Trophoblast cell (in vitro differentiated cells and primary cell): ENCODE results near the gene SFXN3.

ENCODE experiments used
- DNase-seq, 2 donors: peaks; one replicate each; pipeline ENCODE4 v3.0.0-alpha.2; 2016
- H2AFZ ChIP-seq: 2 replicates; pipeline ENCODE4 v1.6.1; 2013; ENCODE audit warnings: low read length, moderate library complexity, mild to moderate bottlenecking; ENCODE audit not compliant: insufficient read depth, poor library complexity
- H2AK5ac ChIP-seq: 2 replicates; pipeline ENCODE4 v1.6.1; 2013; ENCODE audit warnings: mild to moderate bottlenecking, low read length
- H2BK120ac ChIP-seq: 2 replicates; pipeline ENCODE4 v1.6.1; 2013; ENCODE audit warnings: low read length, mild to moderate bottlenecking, moderate library complexity; ENCODE audit not compliant: insufficient read depth, poor library complexity
- H2BK12ac ChIP-seq: 2 replicates; pipeline ENCODE4 v1.6.1; 2013; ENCODE audit warnings: mild to moderate bottlenecking, low read length, moderate library complexity
- H2BK5ac ChIP-seq: 2 replicates; pipeline ENCODE4 v1.6.1; 2013; ENCODE audit warnings: low read length, low read depth, moderate library complexity, mild to moderate bottlenecking; ENCODE audit not compliant: poor library complexity
- H3K14ac ChIP-seq: 2 replicates; pipeline ENCODE4 v1.6.1; 2013; ENCODE audit warnings: mild to moderate bottlenecking, low read length
- H3K18ac ChIP-seq: 2 replicates; pipeline ENCODE4 v1.6.1; 2013; ENCODE audit warnings: mild to moderate bottlenecking, low read length
- H3K23ac ChIP-seq: 2 replicates; pipeline ENCODE4 v1.6.1; 2013; ENCODE audit warnings: low read length
- H3K27ac ChIP-seq: 2 replicates; pipeline ENCODE4 v1.5.1; 2013; ENCODE audit warnings: low read depth, mild to moderate bottlenecking, inconsistent platforms, low read length, moderate library complexity
- H3K27me3 ChIP-seq: 2 replicates; pipeline ENCODE4 v1.6.1; 2013; ENCODE audit warnings: inconsistent platforms, mild to moderate bottlenecking, low read length, moderate library complexity; ENCODE audit not compliant: insufficient read depth
- H3K36me3 ChIP-seq, 2 experiments: 1 replicate in 1 of 2; 2 replicates in 1 of 2; pipeline ENCODE4 v1.6.1; 2013; ENCODE audit warnings: low read length in 2 of 2, mild to moderate bottlenecking in 2 of 2, moderate library complexity in 1 of 2; ENCODE audit not compliant: insufficient read depth in 2 of 2, control insufficient read depth in 1 of 2
- H3K4ac ChIP-seq: 2 replicates; pipeline ENCODE4 v1.6.1; 2013; ENCODE audit warnings: low read depth, mild to moderate bottlenecking, low read length, moderate library complexity
- H3K4me1 ChIP-seq, 2 experiments: 1 replicate in 1 of 2; 2 replicates in 1 of 2; pipeline ENCODE4 v1.6.1; 2013; ENCODE audit warnings: low read length in 2 of 2, mild to moderate bottlenecking in 2 of 2, moderate library complexity in 1 of 2; ENCODE audit not compliant: insufficient read depth in 2 of 2, control insufficient read depth in 1 of 2
- H3K4me2 ChIP-seq: 2 replicates; pipeline ENCODE4 v1.6.1; 2013; ENCODE audit warnings: inconsistent platforms, mild to moderate bottlenecking, low read length, moderate library complexity
- H3K4me3 ChIP-seq: 2 replicates; pipeline ENCODE4 v1.5.1; 2013; ENCODE audit warnings: mild to moderate bottlenecking, low read depth, low read length, inconsistent platforms
- H3K79me1 ChIP-seq: one replicate; pipeline ENCODE4 v1.6.1; 2013; ENCODE audit warnings: low read length
- H3K79me2 ChIP-seq: 2 replicates; pipeline ENCODE4 v1.6.1; 2013; ENCODE audit warnings: low read length, mild to moderate bottlenecking; ENCODE audit not compliant: control insufficient read depth, insufficient read depth, poor library complexity
- H3K9ac ChIP-seq: 2 replicates; pipeline ENCODE4 v1.6.1; 2013; ENCODE audit warnings: mild to moderate bottlenecking, low read length
- H3K9me3 ChIP-seq: 2 replicates; pipeline ENCODE4 v1.6.1; 2013; ENCODE audit warnings: low read depth, mild to moderate bottlenecking, control low read depth, inconsistent platforms, low read length; ENCODE audit not compliant: insufficient read depth
- H4K12ac ChIP-seq: 2 replicates; pipeline ENCODE4 v1.6.1; 2013; ENCODE audit warnings: low read depth, mild to moderate bottlenecking, low read length, moderate library complexity
- H4K8ac ChIP-seq: 2 replicates; pipeline ENCODE4 v1.6.1; 2013; ENCODE audit warnings: low read depth, mild to moderate bottlenecking, low read length, moderate library complexity
- H4K91ac ChIP-seq: one replicate; pipeline ENCODE4 v1.6.1; 2013; ENCODE audit warnings: low read depth, mild to moderate bottlenecking, low read length, moderate library complexity
- WGBS: extraction: QIAGEN DNeasy Blood & Tissue Kit; methylation state at CpG from one replicate; pipeline ENCODE4 v1.1.7; 2013; ENCODE audit warnings: missing lambda C conversion rate; ENCODE audit not compliant: insufficient read length, insufficient coverage; ENCODE audit errors: extremely low coverage; 5-methylcytosine and 5-hydroxymethylcytosine counted together

SFXN3 gene

DNA sequence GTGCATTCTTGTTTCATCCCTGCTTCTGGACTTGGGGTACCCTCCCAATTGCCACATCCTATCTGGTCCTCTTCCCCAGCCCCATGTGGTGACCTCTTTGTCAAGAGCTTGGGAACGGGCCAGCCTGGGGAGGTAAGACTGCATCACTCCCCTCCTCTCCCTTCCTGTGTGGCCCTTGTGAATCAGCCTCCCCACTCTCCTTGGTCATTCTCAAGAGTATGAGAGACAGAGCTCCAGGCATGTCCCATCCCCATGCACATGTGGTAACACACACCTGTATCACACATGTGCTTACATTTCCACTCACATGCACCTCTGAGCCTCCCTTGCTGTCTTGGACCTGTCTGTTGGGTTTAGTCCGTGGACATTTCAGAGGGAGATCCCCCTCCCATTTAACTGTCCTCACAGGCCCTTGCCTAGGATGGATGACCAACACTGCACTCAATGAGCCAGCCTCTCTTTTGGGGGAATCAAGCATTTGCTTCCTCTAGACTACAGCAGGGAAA lies 46.3 kb upstream of the SFXN3 start:
- Histone ChIP-seq H3K9ac (no peak overlapping the region), H3K18ac (no peak overlapping the region), H2BK5ac (no peak overlapping the region), H3K4me3 (no peak overlapping the region), H2AFZ (no peak overlapping the region), H3K27me3 (no peaks in the 10 kb centered on the region), H2BK120ac (no peak overlapping the region), H4K12ac (no peak overlapping the region), H3K79me1 (peaks cover 5% of the 10 kb centered on the region), H3K4me1 (peaks cover 9 to 10% of the 10 kb centered on the region in 2 experiments), H3K79me2 (peaks cover 6% of the 10 kb centered on the region), H3K27ac (no peak overlapping the region), H4K8ac (no peak overlapping the region), H3K14ac (no peak overlapping the region), H3K4ac (no peak overlapping the region), H2BK12ac (no peak overlapping the region), H3K36me3 (peaks cover 29 to 44% of the 10 kb centered on the region in 2 experiments), H4K91ac (no peak overlapping the region), H2AK5ac (no peak overlapping the region), H3K23ac (no peak overlapping the region), H3K9me3 (no peaks in the 10 kb centered on the region), H3K4me2 (no peak overlapping the region)
- WGBS: no CpG with 5 or more reads among the region's 2 CpGs
- no peak for DNase-seq

DNA sequence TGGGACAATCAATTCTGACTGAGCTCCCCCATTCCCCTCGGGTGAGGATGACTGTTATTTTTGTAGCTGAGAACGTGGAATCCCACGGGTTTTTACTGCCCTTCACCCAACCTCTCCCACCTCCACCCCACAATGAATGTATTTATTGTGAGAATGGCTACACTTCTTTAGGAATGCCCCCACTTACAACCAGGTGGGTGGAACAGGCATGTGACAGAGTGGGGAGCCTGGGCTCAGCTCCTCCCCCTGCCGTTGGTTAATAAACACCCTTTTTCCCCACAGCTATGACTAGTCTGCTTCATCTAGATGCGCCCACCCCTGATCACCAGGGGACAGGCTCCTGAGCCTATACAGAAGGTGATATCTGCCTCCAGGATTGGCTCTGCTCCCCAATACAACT lies 45.7 kb upstream of the SFXN3 start:
- Histone ChIP-seq H3K23ac (no peak overlapping the region), H2AFZ (no peak overlapping the region), H3K27ac (no peak overlapping the region), H3K4ac (no peak overlapping the region), H3K79me2 (peaks cover 6% of the 10 kb centered on the region), H3K9me3 (no peaks in the 10 kb centered on the region), H2BK5ac (no peak overlapping the region), H3K18ac (no peak overlapping the region), H3K4me2 (no peak overlapping the region), H3K4me1 (peaks cover 9 to 10% of the 10 kb centered on the region in 2 experiments), H4K8ac (no peak overlapping the region), H4K12ac (no peak overlapping the region), H3K14ac (no peak overlapping the region), H3K79me1 (peaks cover 5% of the 10 kb centered on the region), H2BK12ac (no peak overlapping the region), H3K9ac (no peak overlapping the region), H4K91ac (no peak overlapping the region), H2BK120ac (no peak overlapping the region), H3K4me3 (no peak overlapping the region), H2AK5ac (no peak overlapping the region), H3K27me3 (no peaks in the 10 kb centered on the region), H3K36me3 (peaks cover 24 to 41% of the 10 kb centered on the region in 2 experiments)
- DNase-seq: no peak
- no CpG with 5 or more reads among the region's 5 CpGs for WGBS

DNA sequence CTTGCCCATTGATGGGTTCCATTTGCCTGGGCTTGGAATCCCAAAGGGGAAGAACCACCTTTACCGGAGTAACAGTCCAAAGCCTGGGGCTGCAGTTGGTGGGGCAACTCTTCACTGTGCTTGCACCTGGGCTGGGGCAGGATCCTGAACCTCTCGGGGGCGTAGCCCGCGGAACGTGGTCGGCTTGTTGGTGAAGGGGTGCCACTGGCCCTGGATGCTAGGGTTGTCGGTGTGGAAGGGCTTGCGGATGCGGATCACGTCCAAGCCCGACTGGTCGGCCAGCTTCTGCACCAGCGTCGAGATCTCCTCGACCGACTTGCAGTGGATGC lies 44.4 kb upstream of the SFXN3 start:
- Histone ChIP-seq H3K27me3 (no peaks in the 10 kb centered on the region), H3K14ac (peak overlapping the region; percentile 95), H3K23ac (no peak overlapping the region), H3K27ac (no peak overlapping the region), H4K8ac (peak overlapping the region; percentile 100), H2BK12ac (no peak overlapping the region), H3K79me2 (peaks cover 6% of the 10 kb centered on the region), H3K9me3 (no peaks in the 10 kb centered on the region), H3K9ac (peak overlapping the region; percentile 97), H3K36me3 (peaks cover 30 to 45% of the 10 kb centered on the region in 2 experiments), H2AK5ac (peak overlapping the region; percentile 6), H3K4ac (peak overlapping the region; percentile 84), H3K4me1 (peaks cover 9 to 10% of the 10 kb centered on the region in 2 experiments), H3K4me2 (peak overlapping the region; percentile 82), H2AFZ (peak overlapping the region; percentile 96), H2BK5ac (no peak overlapping the region), H3K79me1 (peaks cover 5% of the 10 kb centered on the region), H3K18ac (peak overlapping the region; percentile 96), H4K12ac (peak overlapping the region; percentile 96), H2BK120ac (no peak overlapping the region), H4K91ac (peak overlapping the region; percentile 96), H3K4me3 (peak overlapping the region; percentile 99)
- no peak for DNase-seq
- WGBS: no CpG with 5 or more reads among the region's 17 CpGs

DNA sequence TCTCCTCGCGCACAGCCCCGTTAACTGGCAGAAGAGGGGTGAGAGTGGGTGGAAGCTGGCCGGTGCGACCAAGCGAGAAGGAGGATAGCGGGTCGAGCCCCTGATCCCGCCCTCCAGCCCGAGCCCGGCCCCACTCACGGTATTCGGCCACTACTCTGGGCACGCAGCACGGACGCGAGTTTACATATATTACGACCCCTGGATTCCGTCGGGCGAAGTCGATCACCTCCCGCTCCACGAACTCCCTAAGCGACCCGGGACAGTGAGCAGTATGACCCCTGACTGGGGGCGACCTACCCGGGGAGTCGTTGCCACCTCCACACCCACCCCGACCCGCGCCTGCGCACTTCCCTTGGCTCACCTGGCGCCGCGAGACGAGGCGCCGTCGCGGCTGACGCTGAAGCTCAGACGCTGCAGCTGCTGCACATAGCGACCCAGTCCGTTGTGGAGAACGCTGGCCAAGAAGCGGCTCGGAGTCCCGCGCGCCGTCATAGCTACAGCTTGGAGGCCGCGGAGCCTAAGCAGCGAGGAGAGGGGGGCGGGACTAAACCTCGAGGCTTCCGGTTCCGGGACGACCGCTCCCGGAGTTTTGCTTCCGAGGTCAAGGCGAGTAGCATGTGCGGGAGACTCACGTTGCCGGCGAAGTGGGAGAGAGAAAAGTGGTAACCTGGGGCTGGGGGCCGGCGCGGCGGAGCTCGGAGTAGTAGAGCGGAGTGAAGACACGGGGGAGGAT lies 43.9 kb upstream of the SFXN3 start, which contains the start of the genes MRPL43 and TWNK:
MRPL43 (minus strand) TSS at position 546 of the 733 bp plus-strand sequence; CDS start at position 492, 54 bp downstream.
TWNK (plus strand) TSS at position 592 of the 733 bp plus-strand sequence. CDS start 668 bp downstream, outside the sequence.
- Histone ChIP-seq H2BK12ac (no peak within 1 kb of the TSS), H4K91ac (peak within 1 kb of the TSS; percentile 96), H3K4me1 (peaks cover 9 to 10% of the 10 kb centered on the region in 2 experiments), H3K36me3 (peaks cover 31 to 43% of the 10 kb centered on the region in 2 experiments), H2AK5ac (peak within 1 kb of the TSS; percentile 6), H3K4me2 (peak within 1 kb of the TSS; percentile 82), H3K4ac (peak within 1 kb of the TSS; percentile 92), H3K14ac (peak within 1 kb of the TSS; percentile 95), H3K79me1 (peaks cover 5% of the 10 kb centered on the region), H4K8ac (peak within 1 kb of the TSS; percentile 100), H3K27me3 (no peaks in the 10 kb centered on the region), H3K27ac (peak within 1 kb of the TSS; percentile 77), H3K9ac (peak within 1 kb of the TSS; percentile 97), H3K18ac (peak within 1 kb of the TSS; percentile 96), H3K79me2 (peaks cover 6% of the 10 kb centered on the region), H3K9me3 (no peaks in the 10 kb centered on the region), H3K4me3 (peak within 1 kb of the TSS; percentile 99), H2BK120ac (peak within 1 kb of the TSS; percentile 86), H3K23ac (no peak within 1 kb of the TSS), H4K12ac (peak within 1 kb of the TSS; percentile 96), H2BK5ac (peak within 1 kb of the TSS; percentile 85), H2AFZ (peak within 1 kb of the TSS; percentile 96)
- no CpG with 5 or more reads among the region's 75 CpGs for WGBS
- DNase-seq: peak; percentile 80 to 85
